ENCODE data around the gene EBF3. TPM values are rescaled to one million over a fixed set of nuclear protein-coding genes. Genes with fewer than 3 reads are reported as not detected.
A peak's percentile ranks its signal among the peaks of the same experiment; 100 is the strongest.

Gene EBF3
- polyA plus RNA-seq, 4 donors: 1.4 to 1.9 TPM; not detected in 2

DNA sequence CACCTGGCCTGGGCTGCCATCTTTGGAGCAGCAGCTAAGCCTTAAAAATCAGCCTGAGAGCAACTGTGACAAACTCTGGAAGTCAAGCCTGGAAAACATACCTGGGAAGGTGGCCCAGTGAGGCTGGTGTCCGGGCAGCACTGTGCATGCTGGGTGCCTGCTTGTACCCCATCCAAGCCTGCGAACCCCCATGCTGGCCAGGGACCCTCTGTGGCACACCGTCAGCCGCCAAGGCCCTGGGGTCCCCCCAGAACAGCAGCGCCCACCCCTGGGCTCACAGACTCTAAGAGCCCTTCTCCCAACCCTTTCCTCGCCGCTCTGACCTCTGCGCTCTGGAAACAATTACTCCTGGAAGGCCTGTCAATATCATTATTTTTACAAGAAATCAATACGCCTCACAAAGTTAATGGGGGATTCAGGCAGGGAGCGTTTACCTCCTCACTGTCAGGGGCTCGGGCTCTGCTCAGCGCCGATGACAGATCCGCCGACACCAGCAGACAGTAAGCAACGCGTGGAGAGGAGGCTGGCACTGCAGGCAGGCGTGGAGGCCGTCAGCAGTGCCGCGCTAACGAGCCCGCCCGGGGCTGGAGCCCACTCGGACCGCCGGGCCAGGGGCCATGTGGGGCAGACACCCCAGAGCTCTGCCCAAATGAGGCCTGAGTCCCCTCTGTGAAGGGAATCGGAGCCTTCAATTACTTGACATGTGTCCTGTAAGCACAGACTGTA lies 54.4 kb downstream of the EBF3 start:
- H3K4me1 ChIP-seq (ENCODE audit: control insufficient read depth in 3 of 3, insufficient read depth in 2 of 3, low read depth in 1 of 3, low read length in 2 of 3): no peaks in the 10 kb centered on the region
- FAIRE-seq (no peak), DNase-seq (no peak)
- H3K36me3 ChIP-seq (ENCODE audit: control insufficient read depth in 3 of 3, insufficient read depth in 2 of 3, low read depth in 1 of 3, low read length in 3 of 3): no peaks in the 10 kb centered on the region
- no peak overlapping the region for H3K27ac ChIP-seq (ENCODE audit: low read depth in 1 of 3, low read length in 2 of 3)
- WGBS, 3 donors: 85 to 88% (median 85%) methylated on average over 28 of the region's 28 CpGs
- H3K27me3 ChIP-seq (ENCODE audit: control insufficient read depth in 3 of 3, insufficient read depth in 3 of 3, low read length in 3 of 3): no peaks in the 10 kb centered on the region
- H3K4me3 ChIP-seq (ENCODE audit: low read depth in 1 of 3, low read length in 3 of 3): no peak overlapping the region
- H3K9me3 ChIP-seq (ENCODE audit: control insufficient read depth in 2 of 2, insufficient read depth in 1 of 2, low read depth in 1 of 2, low read length in 1 of 2): no peaks in the 10 kb centered on the region

DNA sequence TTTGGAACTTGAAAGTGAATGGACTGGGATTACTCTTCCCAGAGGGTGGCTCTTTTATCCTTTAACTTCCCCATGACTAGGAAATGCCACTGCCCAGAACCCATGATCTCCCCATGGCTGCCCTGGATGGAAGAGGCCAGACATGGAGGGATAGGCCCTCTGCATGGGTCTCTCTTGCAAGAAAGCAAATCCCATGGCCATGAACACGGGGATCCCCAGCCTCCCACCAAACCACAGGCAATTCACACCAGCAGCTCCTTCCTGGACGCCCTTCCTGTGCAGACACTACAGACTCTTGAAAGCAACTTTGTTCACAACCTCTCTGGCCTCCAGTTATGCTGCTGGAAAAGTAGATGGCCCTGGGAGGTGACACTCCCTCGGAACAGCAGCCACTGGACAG lies 55.0 kb downstream of the EBF3 start:
- Histone ChIP-seq H3K4me3 (ENCODE audit: low read depth in 1 of 3, low read length in 3 of 3) (no peak overlapping the region), H3K27ac (ENCODE audit: low read depth in 1 of 3, low read length in 2 of 3) (no peak overlapping the region), H3K4me1 (ENCODE audit: control insufficient read depth in 3 of 3, insufficient read depth in 2 of 3, low read depth in 1 of 3, low read length in 2 of 3) (no peaks in the 10 kb centered on the region), H3K27me3 (ENCODE audit: control insufficient read depth in 3 of 3, insufficient read depth in 3 of 3, low read length in 3 of 3) (no peaks in the 10 kb centered on the region), H3K9me3 (ENCODE audit: control insufficient read depth in 2 of 2, insufficient read depth in 1 of 2, low read depth in 1 of 2, low read length in 1 of 2) (no peaks in the 10 kb centered on the region), H3K36me3 (ENCODE audit: control insufficient read depth in 3 of 3, insufficient read depth in 2 of 3, low read depth in 1 of 3, low read length in 3 of 3) (no peaks in the 10 kb centered on the region)
- FAIRE-seq (no peak), DNase-seq (no peak)
- WGBS, 3 donors: 72 to 75% (median 74%) methylated on average over 3 of the region's 3 CpGs

DNA sequence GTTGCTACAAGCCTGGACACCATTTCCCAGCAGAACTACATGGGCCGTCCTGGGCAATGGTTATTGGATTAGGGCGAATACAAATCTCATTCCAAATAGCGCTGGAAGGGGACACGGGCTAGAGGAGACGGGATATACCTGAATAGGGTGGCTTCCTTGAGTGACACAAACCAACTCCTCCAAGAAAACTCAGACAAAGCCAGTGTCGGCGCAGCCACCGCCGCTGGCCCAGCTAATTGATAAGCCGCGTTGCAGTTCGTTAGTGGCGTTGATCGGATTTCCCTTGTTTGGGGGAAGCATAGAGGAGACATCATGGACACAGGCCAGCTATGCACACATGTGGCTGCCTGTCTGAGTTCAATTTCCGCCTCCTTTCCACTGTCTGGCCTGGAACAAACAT lies 55.7 kb downstream of the EBF3 start:
- no peaks in the 10 kb centered on the region for H3K27me3 ChIP-seq (ENCODE audit: control insufficient read depth in 3 of 3, insufficient read depth in 3 of 3, low read length in 3 of 3)
- FAIRE-seq: no peak
- no peak overlapping the region for H3K4me3 ChIP-seq (ENCODE audit: low read depth in 1 of 3, low read length in 3 of 3)
- H3K36me3 ChIP-seq (ENCODE audit: control insufficient read depth in 3 of 3, insufficient read depth in 2 of 3, low read depth in 1 of 3, low read length in 3 of 3): no peaks in the 10 kb centered on the region
- no peak overlapping the region for H3K27ac ChIP-seq (ENCODE audit: low read depth in 1 of 3, low read length in 2 of 3)
- DNase-seq: no peak
- no peaks in the 10 kb centered on the region for H3K9me3 ChIP-seq (ENCODE audit: control insufficient read depth in 2 of 2, insufficient read depth in 1 of 2, low read depth in 1 of 2, low read length in 1 of 2)
- 85 to 92% (median 85%) methylated on average over 15 of the region's 15 CpGs for WGBS, 3 donors
- H3K4me1 ChIP-seq (ENCODE audit: control insufficient read depth in 3 of 3, insufficient read depth in 2 of 3, low read depth in 1 of 3, low read length in 2 of 3): no peaks in the 10 kb centered on the region

DNA sequence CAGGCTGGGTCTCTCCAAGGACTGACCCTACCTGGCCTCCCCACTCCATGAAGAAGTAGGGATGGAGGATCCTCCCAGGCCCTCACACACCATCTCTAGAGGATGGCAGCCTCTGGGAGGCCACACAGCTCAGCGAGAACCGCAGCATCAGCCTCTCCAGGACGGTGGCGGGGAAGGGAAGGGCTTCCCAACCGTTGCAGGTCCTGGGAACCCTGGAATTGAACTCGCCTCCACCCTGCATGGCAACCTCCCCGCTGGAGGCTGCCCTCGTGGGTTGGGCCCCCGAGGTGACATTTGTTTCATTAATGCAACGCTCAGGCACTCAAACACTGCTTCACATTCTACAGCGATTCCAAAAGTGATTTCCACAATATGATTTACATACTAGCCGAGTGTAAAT lies 58.5 kb downstream of the EBF3 start:
- DNase-seq (no peak), FAIRE-seq (no peak)
- Histone ChIP-seq H3K36me3 (ENCODE audit: control insufficient read depth in 3 of 3, insufficient read depth in 2 of 3, low read depth in 1 of 3, low read length in 3 of 3) (no peaks in the 10 kb centered on the region), H3K4me3 (ENCODE audit: low read depth in 1 of 3, low read length in 3 of 3) (no peak overlapping the region), H3K9me3 (ENCODE audit: control insufficient read depth in 2 of 2, insufficient read depth in 1 of 2, low read depth in 1 of 2, low read length in 1 of 2) (no peaks in the 10 kb centered on the region), H3K27ac (ENCODE audit: low read depth in 1 of 3, low read length in 2 of 3) (no peak overlapping the region), H3K27me3 (ENCODE audit: control insufficient read depth in 3 of 3, insufficient read depth in 3 of 3, low read length in 3 of 3) (peaks cover 0 to 19% (median 2%) of the 10 kb centered on the region in 3 donors), H3K4me1 (ENCODE audit: control insufficient read depth in 3 of 3, insufficient read depth in 2 of 3, low read depth in 1 of 3, low read length in 2 of 3) (no peaks in the 10 kb centered on the region)
- WGBS, 3 donors: 79 to 85% (median 81%) methylated on average over 12 of the region's 12 CpGs

DNA sequence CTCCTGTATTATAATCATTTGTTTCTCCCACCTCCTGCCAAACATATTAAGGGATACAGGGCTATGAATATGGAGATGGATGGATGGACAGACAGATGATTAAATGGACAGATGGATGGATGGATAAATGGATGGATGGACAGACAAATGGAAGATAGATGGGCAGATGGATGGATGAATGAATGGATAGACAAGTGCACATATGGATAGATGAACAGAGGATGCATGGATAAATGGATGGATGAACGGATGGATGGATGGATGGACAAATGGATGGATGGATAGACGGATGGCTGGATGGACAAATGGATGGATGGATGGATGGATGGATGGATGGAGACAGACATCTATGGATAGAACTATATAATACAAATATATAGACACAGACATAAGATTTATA lies 59.8 kb downstream of the EBF3 start:
- Histone ChIP-seq H3K27me3 (ENCODE audit: control insufficient read depth in 3 of 3, insufficient read depth in 3 of 3, low read length in 3 of 3) (peaks cover 0 to 25% (median 2%) of the 10 kb centered on the region in 3 donors), H3K36me3 (ENCODE audit: control insufficient read depth in 3 of 3, insufficient read depth in 2 of 3, low read depth in 1 of 3, low read length in 3 of 3) (no peaks in the 10 kb centered on the region), H3K4me3 (ENCODE audit: low read depth in 1 of 3, low read length in 3 of 3) (no peak overlapping the region), H3K9me3 (ENCODE audit: control insufficient read depth in 2 of 2, insufficient read depth in 1 of 2, low read depth in 1 of 2, low read length in 1 of 2) (no peaks in the 10 kb centered on the region), H3K27ac (ENCODE audit: low read depth in 1 of 3, low read length in 2 of 3) (no peak overlapping the region), H3K4me1 (ENCODE audit: control insufficient read depth in 3 of 3, insufficient read depth in 2 of 3, low read depth in 1 of 3, low read length in 2 of 3) (no peaks in the 10 kb centered on the region)
- DNase-seq (no peak), FAIRE-seq (no peak)
- WGBS, 3 donors: 74 to 87% (median 79%) methylated on average over 2 of the region's 2 CpGs

DNA sequence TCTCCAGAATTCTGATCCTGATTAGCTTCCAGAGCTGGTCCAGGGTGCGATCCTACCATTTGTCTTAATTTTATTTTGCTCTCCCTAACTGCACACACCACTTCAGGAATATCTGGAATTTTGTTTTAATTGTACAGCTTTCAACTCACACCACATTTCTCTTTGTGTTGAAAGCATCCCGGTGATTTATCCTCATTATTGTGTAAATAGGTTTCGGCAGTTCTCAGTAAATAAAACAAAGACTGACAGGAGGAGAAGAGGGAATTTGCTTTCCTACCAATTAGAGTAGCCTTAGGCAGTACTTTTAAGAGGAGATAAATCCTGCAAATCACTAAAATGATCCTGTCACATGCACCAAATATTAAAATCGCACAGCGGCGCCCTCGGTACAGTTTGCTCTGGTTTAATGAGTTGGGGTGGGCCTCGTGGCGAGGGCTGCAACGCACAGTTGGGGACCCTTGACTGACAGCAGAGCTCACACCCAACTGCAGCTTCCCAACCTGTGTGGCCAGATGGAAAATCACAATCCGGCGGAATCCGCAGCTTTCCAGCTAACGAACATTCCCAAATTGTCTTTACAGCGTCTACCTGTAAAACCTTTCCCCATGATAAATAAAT lies 62.6 kb downstream of the EBF3 start:
- no peak overlapping the region for H3K4me3 ChIP-seq (ENCODE audit: low read depth in 1 of 3, low read length in 3 of 3)
- DNase-seq: no peak
- H3K27ac ChIP-seq (ENCODE audit: low read depth in 1 of 3, low read length in 2 of 3): no peak overlapping the region
- peaks cover 0 to 48% (median 8%) of the 10 kb centered on the region in 3 donors for H3K27me3 ChIP-seq (ENCODE audit: control insufficient read depth in 3 of 3, insufficient read depth in 3 of 3, low read length in 3 of 3)
- H3K4me1 ChIP-seq (ENCODE audit: control insufficient read depth in 3 of 3, insufficient read depth in 2 of 3, low read depth in 1 of 3, low read length in 2 of 3): no peaks in the 10 kb centered on the region
- no peaks in the 10 kb centered on the region for H3K9me3 ChIP-seq (ENCODE audit: control insufficient read depth in 2 of 2, insufficient read depth in 1 of 2, low read depth in 1 of 2, low read length in 1 of 2)
- WGBS, 3 donors: 56 to 66% (median 59%) methylated on average over 15 of the region's 15 CpGs
- FAIRE-seq: no peak
- H3K36me3 ChIP-seq (ENCODE audit: control insufficient read depth in 3 of 3, insufficient read depth in 2 of 3, low read depth in 1 of 3, low read length in 3 of 3): no peaks in the 10 kb centered on the region

DNA sequence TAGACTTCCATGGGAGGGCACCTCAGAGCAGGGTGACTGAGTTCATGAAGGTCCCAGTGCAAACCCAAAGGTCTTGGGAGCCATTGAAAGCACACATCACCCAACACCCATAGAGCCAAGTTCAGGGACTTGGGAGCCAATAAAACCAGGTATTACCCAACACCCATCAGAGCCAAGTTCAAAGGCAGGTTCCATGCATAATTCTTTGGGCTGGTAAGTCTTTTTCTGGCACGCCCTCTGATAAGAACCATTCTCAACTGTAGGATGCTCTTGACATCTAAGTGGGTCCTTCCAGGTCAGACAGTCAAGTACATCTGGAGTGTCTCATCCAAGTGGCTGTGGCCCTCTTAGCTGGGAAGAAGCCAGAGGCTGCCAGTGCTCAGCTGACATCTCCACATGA lies 63.2 kb downstream of the EBF3 start:
- FAIRE-seq (no peak), DNase-seq (peak in 1 of 2 donors; percentile 4)
- 17 to 61% (median 36%) methylated on average over 1 of the region's 1 CpG for WGBS, 3 donors
- no peak overlapping the region for H3K27ac ChIP-seq (ENCODE audit: low read depth in 1 of 3, low read length in 2 of 3)
- H3K9me3 ChIP-seq (ENCODE audit: control insufficient read depth in 2 of 2, insufficient read depth in 1 of 2, low read depth in 1 of 2, low read length in 1 of 2): no peaks in the 10 kb centered on the region
- no peak overlapping the region for H3K4me3 ChIP-seq (ENCODE audit: low read depth in 1 of 3, low read length in 3 of 3)
- H3K27me3 ChIP-seq (ENCODE audit: control insufficient read depth in 3 of 3, insufficient read depth in 3 of 3, low read length in 3 of 3): peaks cover 0 to 48% (median 8%) of the 10 kb centered on the region in 3 donors
- H3K4me1 ChIP-seq (ENCODE audit: control insufficient read depth in 3 of 3, insufficient read depth in 2 of 3, low read depth in 1 of 3, low read length in 2 of 3): no peaks in the 10 kb centered on the region
- H3K36me3 ChIP-seq (ENCODE audit: control insufficient read depth in 3 of 3, insufficient read depth in 2 of 3, low read depth in 1 of 3, low read length in 3 of 3): no peaks in the 10 kb centered on the region

DNA sequence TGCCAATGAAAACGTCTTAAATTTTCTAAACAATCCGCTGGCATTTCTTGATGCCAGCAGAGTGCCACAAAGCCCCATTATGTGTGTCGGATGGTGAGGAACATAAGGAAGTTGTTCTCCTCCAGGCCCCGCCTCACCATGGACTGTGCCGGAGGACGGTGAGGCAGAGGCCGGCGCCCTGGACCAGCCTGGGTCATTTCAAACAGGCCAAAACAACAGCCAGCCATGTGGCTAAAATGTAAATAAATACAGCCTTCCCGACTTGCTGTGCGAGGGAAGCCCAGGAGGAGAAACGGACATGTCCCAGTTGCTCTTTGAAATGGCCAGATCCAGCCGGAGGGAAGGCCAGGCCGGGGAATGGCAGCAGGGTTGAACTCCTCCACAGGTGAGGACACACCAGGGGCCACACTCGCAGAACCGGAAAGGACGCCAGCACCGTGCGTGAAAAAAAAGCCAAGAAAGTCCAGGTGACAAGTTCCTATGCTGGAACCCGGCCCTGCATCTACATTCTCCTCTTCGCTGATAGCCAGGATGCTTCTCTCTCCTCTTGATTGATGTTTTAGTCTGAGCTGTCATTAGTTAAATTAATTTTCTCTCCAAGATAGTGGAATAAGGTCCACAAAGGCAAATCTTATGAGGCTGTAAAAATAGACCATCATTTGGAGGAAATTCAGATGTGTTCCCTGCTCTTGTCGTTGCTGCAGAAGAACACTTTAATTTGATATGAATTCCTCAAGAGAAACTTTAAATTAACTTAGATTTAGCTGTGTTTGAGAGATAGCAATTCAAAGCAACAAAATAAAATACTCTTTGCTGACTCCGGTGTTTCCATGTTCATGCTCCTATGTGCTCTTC lies 64.6 kb downstream of the EBF3 start:
- Histone ChIP-seq H3K36me3 (ENCODE audit: control insufficient read depth in 3 of 3, insufficient read depth in 2 of 3, low read depth in 1 of 3, low read length in 3 of 3) (no peaks in the 10 kb centered on the region), H3K27ac (ENCODE audit: low read depth in 1 of 3, low read length in 2 of 3) (no peak overlapping the region), H3K4me1 (ENCODE audit: control insufficient read depth in 3 of 3, insufficient read depth in 2 of 3, low read depth in 1 of 3, low read length in 2 of 3) (no peaks in the 10 kb centered on the region), H3K4me3 (ENCODE audit: low read depth in 1 of 3, low read length in 3 of 3) (no peak overlapping the region), H3K27me3 (ENCODE audit: control insufficient read depth in 3 of 3, insufficient read depth in 3 of 3, low read length in 3 of 3) (peaks cover 0 to 48% (median 8%) of the 10 kb centered on the region in 3 donors), H3K9me3 (ENCODE audit: control insufficient read depth in 2 of 2, insufficient read depth in 1 of 2, low read depth in 1 of 2, low read length in 1 of 2) (no peaks in the 10 kb centered on the region)
- FAIRE-seq (no peak), DNase-seq (no peak)
- WGBS, 3 donors: 50 to 67% (median 51%) methylated on average over 21 to 22 of the region's 22 CpGs
